Spinal cord (tissue), 10 donors: Measurements from ENCODE around the gene MCTP2. TPM values are rescaled to one million over a fixed set of nuclear protein-coding genes. Genes with fewer than 3 reads are reported as not detected.

Experiments used
- DNase-seq, 6 donors: peaks; one replicate each; pipeline versions ENCODE4 v3.0.0 to v3.0.0-alpha.2; 2013 to 2015; ENCODE audit warnings: low spot score in 6 of 6, low read depth in 4 of 6
- H3K27ac ChIP-seq: one replicate; pipeline ENCODE4 v1.5.1; 2013; ENCODE audit warnings: low read depth, low read length, control low read depth
- H3K27me3 ChIP-seq: one replicate; pipeline ENCODE4 v1.6.1; 2013; ENCODE audit warnings: low read length; ENCODE audit not compliant: control insufficient read depth, insufficient read depth
- H3K36me3 ChIP-seq: one replicate; pipeline ENCODE4 v1.6.1; 2013; ENCODE audit warnings: low read length; ENCODE audit not compliant: control insufficient read depth, insufficient read depth
- H3K4me1 ChIP-seq: one replicate; pipeline ENCODE4 v1.6.1; 2013; ENCODE audit warnings: low read length; ENCODE audit not compliant: control insufficient read depth, insufficient read depth
- H3K4me3 ChIP-seq: one replicate; pipeline ENCODE4 v1.5.1; 2013; ENCODE audit warnings: low read depth, low read length, control low read depth
- H3K9me3 ChIP-seq: one replicate; pipeline ENCODE4 v1.6.1; 2013; ENCODE audit warnings: low read length; ENCODE audit not compliant: control insufficient read depth, insufficient read depth
- WGBS: methylation state at CpG from one replicate; pipeline ENCODE4 v1.1.5; 2013; ENCODE audit warnings: missing lambda C conversion rate; ENCODE audit not compliant: insufficient coverage; 5-methylcytosine and 5-hydroxymethylcytosine counted together
- polyA plus RNA-seq, 2 donors: library from polyadenylated mRNA; unstranded; fragments of 120-200 nt; gene quantifications; one replicate each; pipeline ENCODE4 v1.2.1, GENCODE V29; 2013; ENCODE audit not compliant: insufficient read length in 2 of 2
- total RNA-seq, 2 donors: library from RNA; depleted of rRNA in 1 of 2; stranded (reverse); fragments of 120-200 nt in 1 of 2; fragments of >200 nt in 1 of 2; gene quantifications; one replicate each; pipeline versions ENCODE4 v1.2.3 to v1.2.4, GENCODE V29; 2013 to 2014
- donor health status: healthy.

The MCTP2 gene
- total and polyA plus RNA-seq, 4 donors, result 0.76 to 12.4 (median 4.1) TPM

GRCh38 chr15:94443186-94443585, 211.8 kb downstream of the MCTP2 start:
- Histone ChIP-seq H3K27ac (no peak overlapping the region), H3K36me3 (no peaks in the 10 kb centered on the region), H3K27me3 (no peaks in the 10 kb centered on the region), H3K4me3 (no peak overlapping the region), H3K4me1 (no peaks in the 10 kb centered on the region), H3K9me3 (no peaks in the 10 kb centered on the region)
- WGBS, result 71% methylated on average over 1 of the region's 5 CpGs
- peak in 2 of 6 donors; percentile 33 to 62 for DNase-seq

GRCh38 chr15:94445566-94446160, 214.3 kb downstream of the MCTP2 start:
- Histone ChIP-seq H3K9me3 (no peaks in the 10 kb centered on the region), H3K4me1 (no peaks in the 10 kb centered on the region), H3K27me3 (no peaks in the 10 kb centered on the region), H3K27ac (no peak overlapping the region), H3K4me3 (no peak overlapping the region), H3K36me3 (no peaks in the 10 kb centered on the region)
- WGBS, result 70% methylated on average over 6 of the region's 7 CpGs
- no peak for DNase-seq

- no peaks in the 10 kb centered on the region for H3K27me3 ChIP-seq
- DNase-seq, result no peak
- no peaks in the 10 kb centered on the region for H3K36me3 ChIP-seq
- H3K4me3 ChIP-seq, result no peak overlapping the region
- no peak overlapping the region for H3K27ac ChIP-seq
- H3K4me1 ChIP-seq, result no peaks in the 10 kb centered on the region
- no peaks in the 10 kb centered on the region for H3K9me3 ChIP-seq
Measured at GRCh38 chr15:94446441-94446840, 215.1 kb downstream of the MCTP2 start.

DNA sequence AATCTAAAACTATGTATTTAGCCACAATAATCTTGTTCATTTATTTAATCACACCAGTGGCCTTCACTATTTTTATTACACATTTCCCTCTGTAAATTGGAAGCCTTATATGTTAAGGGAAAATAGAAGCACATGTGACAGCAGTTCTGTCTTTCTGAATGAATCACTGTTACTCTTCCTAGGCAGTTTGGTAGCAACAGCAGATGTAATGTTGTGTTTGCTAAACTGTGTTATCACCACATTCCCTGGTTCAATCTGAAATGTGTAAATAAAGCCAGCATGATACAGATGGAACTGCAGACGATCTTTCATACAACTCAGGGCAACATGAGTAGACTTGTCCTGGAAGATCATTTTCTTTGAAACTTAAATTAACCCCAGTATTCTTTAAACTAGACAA, 220.1 kb downstream of the MCTP2 start:
- H3K9me3 ChIP-seq, result peaks cover 1% of the 10 kb centered on the region
- no peaks in the 10 kb centered on the region for H3K36me3 ChIP-seq
- no peak overlapping the region for H3K27ac ChIP-seq
- no peak overlapping the region for H3K4me3 ChIP-seq
- no peaks in the 10 kb centered on the region for H3K27me3 ChIP-seq
- WGBS, result no CpG with 5 or more reads among the region's 1 CpG
- peak in 1 of 6 donors; percentile 60 for DNase-seq
- H3K4me1 ChIP-seq, result no peaks in the 10 kb centered on the region

DNA sequence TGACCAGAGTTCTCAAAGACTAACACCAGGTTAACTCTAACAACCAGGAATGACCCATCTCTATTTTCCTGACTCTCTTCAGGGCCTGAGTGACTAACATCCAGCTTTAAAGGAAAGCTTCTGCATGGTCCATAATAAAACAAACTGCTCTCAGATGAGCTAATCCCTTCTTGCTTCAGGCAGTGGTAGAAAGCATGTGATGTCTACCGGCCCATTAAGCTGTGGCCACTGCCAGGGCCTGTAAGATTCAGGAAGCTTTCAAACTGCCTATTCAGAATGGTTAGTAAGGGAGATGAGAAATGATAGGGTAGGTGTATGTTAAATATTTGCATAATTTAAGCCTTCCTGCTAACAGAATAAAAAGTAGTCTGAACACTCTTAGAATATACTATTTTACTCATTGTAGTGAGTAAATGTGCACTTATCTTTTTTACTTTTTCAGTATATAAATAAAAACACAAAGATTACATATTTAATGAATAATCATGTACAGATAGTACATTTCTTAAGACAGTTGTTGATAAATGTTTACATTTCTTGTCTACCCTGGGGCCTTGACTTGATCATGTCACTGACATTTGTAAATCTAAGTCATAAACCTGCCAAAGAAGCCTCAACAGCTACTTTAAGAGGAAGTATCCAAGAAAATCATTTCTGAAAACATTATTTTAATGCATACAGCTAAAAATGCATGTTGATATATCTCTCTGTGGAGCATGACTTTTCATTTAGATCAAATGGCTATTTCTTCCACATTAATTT, 222.0 kb downstream of the MCTP2 start:
- Histone ChIP-seq H3K27me3 (no peaks in the 10 kb centered on the region), H3K4me1 (no peaks in the 10 kb centered on the region), H3K36me3 (no peaks in the 10 kb centered on the region), H3K27ac (no peak overlapping the region), H3K9me3 (peaks cover 1% of the 10 kb centered on the region), H3K4me3 (no peak overlapping the region)
- WGBS, result no CpG with 5 or more reads among the region's 1 CpG
- no peak for DNase-seq

DNA sequence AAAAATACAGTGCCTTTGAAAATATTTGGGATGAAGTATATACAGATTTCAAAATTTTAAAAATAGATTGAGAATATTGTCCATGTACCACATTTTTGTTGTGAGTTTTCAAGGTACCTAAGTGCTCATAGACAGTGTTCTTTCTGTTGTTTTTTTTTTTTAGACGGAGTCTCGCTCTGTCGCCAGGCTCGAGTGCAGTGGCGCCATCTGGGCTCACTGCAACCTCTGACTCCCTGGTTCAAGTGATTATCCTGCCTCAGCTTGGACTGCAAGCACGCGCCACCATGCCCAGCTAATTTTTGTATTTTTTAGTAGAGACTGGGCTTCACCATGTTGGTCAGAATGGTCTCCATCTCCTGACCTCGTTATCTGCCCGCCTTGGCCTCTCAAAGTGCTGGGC, 223.9 kb downstream of the MCTP2 start:
- 100% methylated on average over 7 of the region's 9 CpGs for WGBS
- no peaks in the 10 kb centered on the region for H3K4me1 ChIP-seq
- peaks cover 1% of the 10 kb centered on the region for H3K9me3 ChIP-seq
- H3K27me3 ChIP-seq, result no peaks in the 10 kb centered on the region
- H3K27ac ChIP-seq, result no peak overlapping the region
- H3K4me3 ChIP-seq, result no peak overlapping the region
- no peaks in the 10 kb centered on the region for H3K36me3 ChIP-seq
- DNase-seq, result no peak

DNA sequence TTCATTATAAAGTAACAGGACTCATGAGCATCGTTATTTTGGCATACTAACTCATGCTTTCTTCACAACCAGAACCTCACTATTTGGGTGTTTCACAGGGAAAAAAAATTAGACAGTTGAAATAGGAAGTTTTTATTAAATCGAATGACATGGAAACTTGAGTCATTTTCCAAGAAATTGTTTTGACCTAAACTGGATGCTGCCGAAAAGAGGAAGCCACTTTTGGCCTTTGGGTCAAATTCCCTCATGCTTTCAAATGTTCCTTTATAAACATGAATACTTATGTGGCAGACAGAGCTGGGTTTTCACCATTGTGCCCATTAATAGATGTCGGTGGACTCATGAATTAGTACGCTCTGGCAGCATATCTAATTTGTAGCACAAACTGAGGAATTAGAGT, 224.9 kb downstream of the MCTP2 start:
- 48% methylated on average over 2 of the region's 5 CpGs for WGBS
- no peaks in the 10 kb centered on the region for H3K36me3 ChIP-seq
- peaks cover 1% of the 10 kb centered on the region for H3K9me3 ChIP-seq
- no peak for DNase-seq
- H3K4me1 ChIP-seq, result no peaks in the 10 kb centered on the region
- H3K4me3 ChIP-seq, result no peak overlapping the region
- no peaks in the 10 kb centered on the region for H3K27me3 ChIP-seq
- no peak overlapping the region for H3K27ac ChIP-seq

GRCh38 chr15:94457661-94458060, 226.3 kb downstream of the MCTP2 start:
- H3K4me1 ChIP-seq, result no peaks in the 10 kb centered on the region
- no peaks in the 10 kb centered on the region for H3K36me3 ChIP-seq
- WGBS, result 86% methylated on average over 5 of the region's 8 CpGs
- no peak for DNase-seq
- no peaks in the 10 kb centered on the region for H3K27me3 ChIP-seq
- H3K27ac ChIP-seq, result no peak overlapping the region
- no peak overlapping the region for H3K4me3 ChIP-seq
- H3K9me3 ChIP-seq, result peaks cover 1% of the 10 kb centered on the region

DNA sequence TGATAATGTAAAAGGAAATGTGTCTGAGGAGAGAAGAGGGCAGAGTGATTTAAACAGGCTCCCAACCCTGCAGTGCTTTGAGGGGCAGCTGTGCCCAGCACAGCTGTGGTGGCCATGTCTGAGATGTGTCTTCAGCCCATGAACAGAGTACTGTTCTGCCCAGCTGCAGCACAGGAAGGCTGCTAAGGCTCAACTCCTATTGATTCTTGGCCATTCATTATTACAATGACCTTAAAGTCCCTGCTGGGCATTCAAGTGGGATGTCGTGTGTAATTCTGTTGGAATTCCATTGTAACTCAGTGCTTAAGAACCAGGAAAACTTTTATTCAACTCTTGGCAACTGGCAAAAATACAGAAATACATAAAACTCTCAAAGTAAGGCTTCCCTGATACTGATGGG, 229.3 kb downstream of the MCTP2 start:
- no CpG with 5 or more reads among the region's 1 CpG for WGBS
- peak in 2 of 6 donors; percentile 11 to 44 for DNase-seq
- H3K4me1 ChIP-seq, result no peaks in the 10 kb centered on the region
- no peak overlapping the region for H3K27ac ChIP-seq
- H3K27me3 ChIP-seq, result no peaks in the 10 kb centered on the region
- H3K4me3 ChIP-seq, result no peak overlapping the region
- no peaks in the 10 kb centered on the region for H3K36me3 ChIP-seq
- H3K9me3 ChIP-seq, result no peaks in the 10 kb centered on the region

GRCh38 chr15:94467034-94467433, 235.7 kb downstream of the MCTP2 start:
- no CpG with 5 or more reads among the region's 1 CpG for WGBS
- H3K36me3 ChIP-seq, result no peaks in the 10 kb centered on the region
- no peaks in the 10 kb centered on the region for H3K27me3 ChIP-seq
- no peak overlapping the region for H3K27ac ChIP-seq
- peaks cover 1% of the 10 kb centered on the region for H3K9me3 ChIP-seq
- no peak for DNase-seq
- H3K4me1 ChIP-seq, result no peaks in the 10 kb centered on the region
- no peak overlapping the region for H3K4me3 ChIP-seq
